ENCODE measurements around the gene OR10G4. TPM values are rescaled to one million over a fixed set of nuclear protein-coding genes. Genes with fewer than 3 reads are reported as not detected.

Gene OR10G4
- total and polyA plus RNA-seq, 2 of the 8 experiments (the other 6 are each of a cell fraction or from before 2014, with no cell fraction given): 0.14 TPM; not detected in 1

- Histone ChIP-seq H3K56ac (replicated peaks; ENCODE audit: insufficient read length, low read depth, low read length) (no peak within 1 kb of the TSS), H3K27me3 (replicated peaks in 1 of 4; ENCODE audit: control insufficient read depth in 3 of 4, extremely low read depth in 1 of 4, insufficient read depth in 3 of 4, low read length in 3 of 4) (no peaks in the 10 kb centered on the region), H4K5ac (ENCODE audit: insufficient read length, low read depth, low read length) (no peak within 1 kb of the TSS), H4K8ac (ENCODE audit: extremely low read depth, insufficient read depth, low read length) (no peak within 1 kb of the TSS), H3K18ac (ENCODE audit: extremely low read depth, low read length) (no peak within 1 kb of the TSS), H2BK20ac (ENCODE audit: low read length) (no peak within 1 kb of the TSS), H2BK5ac (ENCODE audit: low read depth, low read length) (no peak within 1 kb of the TSS; the same call in 1 of the 2 replicates), H3K23ac (ENCODE audit: insufficient read length) (no peak within 1 kb of the TSS), H3K23me2 (ENCODE audit: low read depth, low read length) (no peaks in the 10 kb centered on the region), H3K14ac (ENCODE audit: insufficient read length) (no peak within 1 kb of the TSS), H2BK12ac (ENCODE audit: low read depth, low read length) (no peak within 1 kb of the TSS), H3K4me3 (ENCODE audit: extremely low read depth in 1 of 4, insufficient read depth in 2 of 4, low read depth in 3 of 4, low read length in 4 of 4) (no peak within 1 kb of the TSS), H2BK15ac (ENCODE audit: low read length) (no peak within 1 kb of the TSS), H3K27ac (ENCODE audit: low read depth, low read length) (no peak within 1 kb of the TSS), H3K79me1 (ENCODE audit: low read depth, low read length) (no peaks in the 10 kb centered on the region), H3K9me3 (ENCODE audit: insufficient read depth in 2 of 2, low read depth in 1 of 2, low read length in 1 of 2) (no peaks in the 10 kb centered on the region), H3K4me2 (ENCODE audit: insufficient read depth in 1 of 2, low read depth in 2 of 2, low read length in 2 of 2) (no peak within 1 kb of the TSS), H3K9ac (replicated peaks in 1 of 4; ENCODE audit: extremely low read depth in 1 of 4, low read depth in 3 of 4, low read length in 3 of 4) (no peak within 1 kb of the TSS), H2AK5ac (ENCODE audit: low read depth, low read length) (no peak within 1 kb of the TSS), H4K20me1 (replicated peaks in 1 of 2; ENCODE audit: control insufficient read depth in 1 of 2, insufficient read depth in 2 of 2, low read length in 2 of 2) (no peaks in the 10 kb centered on the region), H2BK120ac (replicated peaks; ENCODE audit: low read depth, low read length) (no peak within 1 kb of the TSS), H3K36me3 (ENCODE audit: control insufficient read depth in 2 of 4, insufficient read depth in 4 of 4, low read length in 3 of 4) (no peaks in the 10 kb centered on the region), H3K4ac (replicated peaks; ENCODE audit: insufficient read length, low read depth, low read length) (no peak within 1 kb of the TSS), H2AFZ (ENCODE audit: low read length) (no peak within 1 kb of the TSS), H3K4me1 (replicated peaks in 1 of 4; ENCODE audit: control insufficient read depth in 3 of 4, insufficient read depth in 4 of 4, low read length in 3 of 4) (no peaks in the 10 kb centered on the region), H4K91ac (replicated peaks; ENCODE audit: insufficient read length, low read length) (no peak within 1 kb of the TSS), H3K79me2 (ENCODE audit: control insufficient read depth in 1 of 2, insufficient read depth in 2 of 2, low read length in 2 of 2) (no peaks in the 10 kb centered on the region)
- DNase-seq (ENCODE audit: low read depth in 1 of 2, low spot score in 2 of 2) (no peak), FAIRE-seq (no peak)
- WGBS, 2 experiments (ENCODE audit: extremely low coverage in 1 of 2, insufficient coverage in 1 of 2, insufficient read length in 1 of 2, insufficient replicate concordance in 2 of 2, low coverage in 1 of 2, low lambda C conversion rate in 2 of 2, missing lambda C conversion rate in 1 of 2): 84 to 100% methylated on average over 1 of the region's 1 CpG
- ChIA-PET POLR2A (ENCODE audit: partially characterized antibody) (no interaction called here), CTCF (ENCODE audit: partially characterized antibody) (interaction anchor here (1.5 kb wide), 1 partner anchor 74 kb away, joined by 3 read pairs; no protein-coding TSS in a partner anchor)
- TF ChIP-seq EZH2 (IDR thresholded peaks at IDR 0.05; ENCODE audit: low read depth, low read length, severe bottlenecking) (no peak), BRCA1 (IDR thresholded peaks at IDR 0.05; ENCODE audit: low read depth, low read length) (no peak), CREB1 (IDR thresholded peaks at IDR 0.05) (no peak), SP1 (IDR thresholded peaks at IDR 0.05; ENCODE audit: low read depth, low read length) (no peak)
Measured at GRCh38 chr11:123995119-123995518, 17.7 kb upstream of the OR10G4 start, which contains the start of gene OR10G6. OR10G6 (minus strand) TSS chr11:123995161; CDS start chr11:123995161, 0 bp downstream.

All from H1 (cell line).